ENCODE results near the gene FSD2. TPM values are rescaled to one million over a fixed set of nuclear protein-coding genes. Genes with fewer than 3 reads are reported as not detected.
"Not testable (repeated sequence)": the region's sequence is repeated elsewhere in the genome, so short reads cannot be mapped to it uniquely, and the experiment has no call there.

Gene FSD2
- total RNA-seq, 4 donors from 2014 or later = not detected

DNA sequence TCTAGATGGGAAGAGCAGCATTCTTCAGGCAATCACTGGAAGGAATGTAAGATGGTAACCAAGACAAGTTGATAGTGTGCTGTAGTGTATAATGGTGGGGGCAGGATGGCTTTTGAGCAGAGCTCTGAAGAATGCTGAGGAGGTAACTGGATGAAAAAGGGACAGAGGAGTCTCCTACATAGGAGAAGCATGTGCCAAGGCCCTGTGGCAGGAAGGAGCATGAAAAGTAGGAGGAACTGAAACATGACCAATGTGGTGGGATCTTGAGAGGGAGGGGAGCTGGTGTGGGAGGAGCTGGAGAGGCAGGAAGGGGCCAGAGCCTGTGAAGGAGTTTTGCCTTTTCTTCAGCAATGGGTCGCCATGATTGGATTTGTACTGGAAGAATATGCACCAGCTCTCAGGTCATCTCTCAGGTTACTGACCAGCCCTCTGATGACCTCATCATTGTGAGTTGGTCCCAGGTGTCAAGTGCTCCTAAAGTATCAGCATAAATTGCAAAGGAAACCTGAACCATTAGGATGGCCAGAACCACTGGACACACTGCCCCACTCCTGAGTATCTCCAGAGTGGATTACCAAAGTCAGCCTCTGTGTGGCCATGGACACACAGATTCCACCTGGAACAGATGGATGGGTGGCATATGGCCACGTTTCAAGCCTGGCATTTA lies 38.6 kb downstream of the FSD2 start:
- Histone ChIP-seq H3K4me1 (peaks cover 0 to 11% (median 7%) of the 10 kb centered on the region in 3 donors), H3K4me3 (no peak overlapping the region), H3K27me3 (no peaks in the 10 kb centered on the region), H3K9me3 (no peaks in the 10 kb centered on the region), H3K36me3 (peaks cover 0 to 32% (median 0%) of the 10 kb centered on the region in 3 donors), H3K27ac (no peak overlapping the region)
- TF ChIP-seq, protein P1, sequence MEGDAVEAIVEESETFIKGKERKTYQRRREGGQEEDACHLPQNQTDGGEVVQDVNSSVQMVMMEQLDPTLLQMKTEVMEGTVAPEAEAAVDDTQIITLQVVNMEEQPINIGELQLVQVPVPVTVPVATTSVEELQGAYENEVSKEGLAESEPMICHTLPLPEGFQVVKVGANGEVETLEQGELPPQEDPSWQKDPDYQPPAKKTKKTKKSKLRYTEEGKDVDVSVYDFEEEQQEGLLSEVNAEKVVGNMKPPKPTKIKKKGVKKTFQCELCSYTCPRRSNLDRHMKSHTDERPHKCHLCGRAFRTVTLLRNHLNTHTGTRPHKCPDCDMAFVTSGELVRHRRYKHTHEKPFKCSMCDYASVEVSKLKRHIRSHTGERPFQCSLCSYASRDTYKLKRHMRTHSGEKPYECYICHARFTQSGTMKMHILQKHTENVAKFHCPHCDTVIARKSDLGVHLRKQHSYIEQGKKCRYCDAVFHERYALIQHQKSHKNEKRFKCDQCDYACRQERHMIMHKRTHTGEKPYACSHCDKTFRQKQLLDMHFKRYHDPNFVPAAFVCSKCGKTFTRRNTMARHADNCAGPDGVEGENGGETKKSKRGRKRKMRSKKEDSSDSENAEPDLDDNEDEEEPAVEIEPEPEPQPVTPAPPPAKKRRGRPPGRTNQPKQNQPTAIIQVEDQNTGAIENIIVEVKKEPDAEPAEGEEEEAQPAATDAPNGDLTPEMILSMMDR (IDR thresholded peaks at IDR 0.05) = no peak
- TF ChIP-seq POLR2A (IDR thresholded peaks at IDR 0.05) = no peak
- intact Hi-C loops (cut with DNase I) = no loop called here
- 69 to 74% methylated on average over 2 of the region's 2 CpGs for WGBS, 2 donors
- no peak for DNase-seq

DNA sequence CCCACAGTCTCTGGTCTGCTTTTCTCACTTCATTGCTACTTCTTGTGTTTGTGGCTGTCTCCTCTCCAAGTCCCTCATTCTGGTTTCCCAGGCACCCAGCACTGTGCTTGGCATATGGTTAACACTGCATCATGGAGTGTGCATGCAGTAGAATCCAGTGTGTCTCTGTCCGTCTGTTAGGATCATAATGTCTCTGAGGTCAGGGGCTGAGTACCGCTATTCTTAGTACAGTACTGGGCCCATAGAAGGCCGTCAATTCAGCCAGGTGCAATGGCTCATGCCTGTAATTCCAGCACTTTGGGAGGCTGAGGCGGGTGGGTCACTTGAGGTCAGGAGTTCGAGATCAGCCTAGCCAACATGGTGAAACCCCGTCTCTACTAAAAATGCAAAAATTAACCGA lies 39.7 kb downstream of the FSD2 start:
- DNase-seq; H3K4me3 ChIP-seq; H3K9me3 ChIP-seq; intact Hi-C loops (cut with DNase I); H3K27me3 ChIP-seq; H3K4me1 ChIP-seq; H3K27ac ChIP-seq: not testable (repeated sequence)
- 90 to 97% methylated on average over 6 to 7 of the region's 7 CpGs for WGBS, 2 donors
- peaks cover 0 to 40% (median 0%) of the 10 kb centered on the region in 3 donors for H3K36me3 ChIP-seq

DNA sequence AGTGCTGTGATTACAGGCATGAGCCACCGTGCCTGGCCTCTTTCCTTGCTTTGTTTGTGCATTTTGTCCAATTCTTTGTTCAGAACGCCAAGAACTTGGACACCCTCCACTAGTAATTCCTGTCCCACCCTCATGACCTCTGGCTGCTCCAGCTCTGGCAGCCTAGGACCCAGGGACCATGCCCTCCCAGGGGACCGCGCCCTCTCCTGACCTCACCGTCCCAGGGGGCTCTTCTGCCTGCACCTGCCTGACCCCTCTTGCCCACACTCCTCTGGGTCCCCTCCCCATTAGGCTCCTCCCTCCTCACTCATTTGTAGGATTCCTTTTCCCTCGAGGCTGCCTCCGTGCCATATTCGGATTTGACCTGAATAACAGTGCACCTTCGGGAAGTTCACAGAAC lies 41.1 kb downstream of the FSD2 start:
- no peak for DNase-seq
- H3K27me3 ChIP-seq = no peaks in the 10 kb centered on the region
- no peaks in the 10 kb centered on the region for H3K9me3 ChIP-seq
- H3K4me1 ChIP-seq = no peaks in the 10 kb centered on the region
- no peak overlapping the region for H3K27ac ChIP-seq
- TF ChIP-seq, protein P1 (IDR thresholded peaks at IDR 0.05) = no peak
- TF ChIP-seq POLR2A (IDR thresholded peaks at IDR 0.05) = no peak
- peaks cover 0 to 49% (median 0%) of the 10 kb centered on the region in 3 donors for H3K36me3 ChIP-seq
- WGBS, 2 donors = 81 to 85% methylated on average over 9 of the region's 9 CpGs
- H3K4me3 ChIP-seq = no peak overlapping the region
- intact Hi-C loops (cut with DNase I) = no loop called here

DNA sequence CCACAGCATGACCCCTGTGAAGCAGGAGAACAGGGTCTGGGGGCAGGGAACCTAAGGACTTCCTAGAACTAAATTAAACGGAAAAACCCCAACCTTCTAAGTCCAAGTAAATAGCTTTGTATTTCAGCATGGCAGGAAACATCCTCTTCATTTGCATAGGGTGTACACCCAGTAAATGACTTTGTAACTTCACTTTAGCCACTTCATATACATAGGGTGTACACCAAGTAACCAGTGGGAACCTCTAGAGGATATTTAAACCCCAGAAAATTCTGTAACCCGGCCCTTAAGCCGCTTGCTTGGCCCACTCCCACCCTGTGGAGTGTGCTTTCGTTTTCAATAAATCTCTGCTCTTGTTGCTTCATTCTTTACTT lies 41.8 kb downstream of the FSD2 start:
- DNase-seq = no peak
- Histone ChIP-seq H3K27me3 (no peaks in the 10 kb centered on the region), H3K36me3 (peaks cover 0 to 54% (median 0%) of the 10 kb centered on the region in 3 donors), H3K4me3 (no peak overlapping the region), H3K27ac (no peak overlapping the region), H3K4me1 (no peaks in the 10 kb centered on the region), H3K9me3 (no peaks in the 10 kb centered on the region)
- intact Hi-C loops (cut with DNase I) = no loop called here
- 77 to 78% methylated on average over 4 of the region's 4 CpGs for WGBS, 2 donors
- TF ChIP-seq POLR2A (IDR thresholded peaks at IDR 0.05) = no peak
- TF ChIP-seq, protein P1 (IDR thresholded peaks at IDR 0.05) = no peak

DNA sequence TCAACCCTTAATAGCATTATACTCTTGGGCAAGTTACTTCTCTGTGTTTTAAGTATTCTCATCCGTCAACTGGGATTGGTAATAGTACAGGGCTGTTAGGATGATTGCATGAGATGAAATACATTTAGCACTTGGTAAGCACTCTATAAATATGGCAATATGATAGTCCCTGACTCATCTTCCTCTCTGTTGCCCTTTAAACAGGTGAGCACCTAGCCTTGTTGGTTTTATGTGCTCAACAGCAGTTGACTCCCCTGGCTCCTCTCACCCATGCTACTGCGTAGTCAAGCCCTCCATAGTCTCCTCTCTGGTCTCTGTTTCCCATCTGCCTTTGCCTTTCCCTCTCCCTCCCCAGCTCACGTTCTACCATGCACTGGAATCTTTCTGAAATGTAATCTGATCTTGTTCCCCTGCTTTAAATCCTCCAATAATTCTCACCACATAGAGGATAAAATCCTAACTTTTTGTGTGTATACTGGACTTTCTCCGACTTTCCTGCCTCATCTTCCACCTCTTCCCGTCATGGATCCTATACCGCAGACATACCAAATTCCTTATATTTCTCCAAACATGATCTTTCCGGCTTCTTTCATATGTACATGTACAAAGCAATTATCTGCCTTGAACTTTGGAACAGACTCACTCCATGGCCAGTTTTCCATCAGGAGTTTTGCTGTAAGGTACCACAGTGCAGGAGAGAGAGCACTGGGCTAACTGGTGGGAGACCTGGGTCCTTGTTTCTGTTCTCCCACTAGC lies 42.3 kb downstream of the FSD2 start:
- 91 to 92% methylated on average over 7 of the region's 7 CpGs for WGBS, 2 donors
- H3K27me3 ChIP-seq = no peaks in the 10 kb centered on the region
- peaks cover 0 to 60% (median 0%) of the 10 kb centered on the region in 3 donors for H3K36me3 ChIP-seq
- no peak overlapping the region for H3K27ac ChIP-seq
- H3K9me3 ChIP-seq = no peaks in the 10 kb centered on the region
- H3K4me3 ChIP-seq = no peak overlapping the region
- TF ChIP-seq, protein P1 (IDR thresholded peaks at IDR 0.05) = no peak
- TF ChIP-seq POLR2A (IDR thresholded peaks at IDR 0.05) = no peak
- no peaks in the 10 kb centered on the region for H3K4me1 ChIP-seq
- intact Hi-C loops (cut with DNase I) = no loop called here
- DNase-seq = no peak

Measured in esophagus squamous epithelium (tissue), 5 donors.